ENCODE results near the gene CHRNA7. TPM values are rescaled to one million over a fixed set of nuclear protein-coding genes. Genes with fewer than 3 reads are reported as not detected.
"Not testable (repeated sequence)": the region's sequence is repeated elsewhere in the genome, so short reads cannot be mapped to it uniquely, and the experiment has no call there.

The CHRNA7 gene
- total RNA-seq, 2 donors from 2014 or later: 1.8 to 11.8 TPM

- DNase-seq; intact Hi-C loops (cut with DNase I, micrococcal nuclease); ATAC-seq: not testable (repeated sequence)
Measured at GRCh38 chr15:32153868-32154623, 123.7 kb downstream of the CHRNA7 start.

GRCh38 chr15:32162143-32162542, 131.8 kb downstream of the CHRNA7 start:
- intact Hi-C loops (cut with DNase I, micrococcal nuclease); DNase-seq; ATAC-seq: not testable (repeated sequence)

- intact Hi-C loops (cut with DNase I, micrococcal nuclease); DNase-seq; ATAC-seq: not testable (repeated sequence)
Measured at GRCh38 chr15:32164065-32164464, 133.8 kb downstream of the CHRNA7 start.

- intact Hi-C loops (cut with DNase I, micrococcal nuclease); DNase-seq; ATAC-seq: not testable (repeated sequence)
Measured at GRCh38 chr15:32164747-32165146, 134.4 kb downstream of the CHRNA7 start.

GRCh38 chr15:32165775-32166174, 135.5 kb downstream of the CHRNA7 start:
- intact Hi-C loops (cut with DNase I, micrococcal nuclease); DNase-seq: not testable (repeated sequence)
- peak; percentile 8 for ATAC-seq

- DNase-seq; intact Hi-C loops (cut with DNase I, micrococcal nuclease): not testable (repeated sequence)
- peak; percentile 74 for ATAC-seq
Measured at GRCh38 chr15:32166270-32166669, 136.0 kb downstream of the CHRNA7 start.

- DNase-seq; intact Hi-C loops (cut with DNase I, micrococcal nuclease); ATAC-seq: not testable (repeated sequence)
Measured at GRCh38 chr15:32167913-32168312, 137.6 kb downstream of the CHRNA7 start.

GRCh38 chr15:32180579-32180978, 150.3 kb downstream of the CHRNA7 start:
- ATAC-seq; DNase-seq; intact Hi-C loops (cut with DNase I, micrococcal nuclease): not testable (repeated sequence)

GRCh38 chr15:32193780-32194179, 163.5 kb downstream of the CHRNA7 start:
- intact Hi-C loops (cut with DNase I, micrococcal nuclease); DNase-seq; ATAC-seq: not testable (repeated sequence)

GRCh38 chr15:32196206-32196605, 165.9 kb downstream of the CHRNA7 start:
- ATAC-seq; intact Hi-C loops (cut with DNase I, micrococcal nuclease); DNase-seq: not testable (repeated sequence)

- DNase-seq; ATAC-seq; intact Hi-C loops (cut with DNase I, micrococcal nuclease): not testable (repeated sequence)
Measured at GRCh38 chr15:32198938-32199337, 168.6 kb downstream of the CHRNA7 start.

- intact Hi-C loops (cut with DNase I, micrococcal nuclease); DNase-seq; ATAC-seq: not testable (repeated sequence)
Measured at GRCh38 chr15:32209081-32209480, 178.8 kb downstream of the CHRNA7 start.

- no peak for DNase-seq
- ATAC-seq: no peak
- intact Hi-C loops (cut with DNase I, micrococcal nuclease): no loop called here
Measured at GRCh38 chr15:32218666-32219065, 188.4 kb downstream of the CHRNA7 start.

Other genes starting within 250 kb of the CHRNA7 start
- gene OTUD7A, start 159.8 kb upstream of the CHRNA7 start, total RNA-seq: 1 to 10 TPM; 2.1 to 6.5 TPM

Data from left colon (tissue), 2 donors.